Osteoblast (primary cell): Measurements from ENCODE around the gene ST3GAL6. TPM values are rescaled to one million over a fixed set of nuclear protein-coding genes. Genes with fewer than 3 reads are reported as not detected.
A peak's percentile ranks its signal among the peaks of the same experiment; 100 is the strongest.

Source experiments
- DNase-seq: peaks from one replicate; pipeline ENCODE4 v3.0.0; 2011; ENCODE audit warnings: low spot score, mixed read lengths; ENCODE audit not compliant: insufficient read length; ENCODE audit errors: missing footprints
- H2AFZ ChIP-seq: 2 replicates; pipeline ENCODE4 v1.6.0; 2011; ENCODE audit warnings: mild to moderate bottlenecking, low read length
- H3K27ac ChIP-seq: 2 replicates; pipeline ENCODE4 v1.5.1; 2011; ENCODE audit warnings: mild to moderate bottlenecking, low read depth, low read length, moderate library complexity
- H3K27me3 ChIP-seq: 2 replicates; pipeline ENCODE4 v1.6.0; 2012; ENCODE audit warnings: mild to moderate bottlenecking, control low read depth, inconsistent platforms, low read length, moderate library complexity; ENCODE audit not compliant: insufficient read depth
- H3K36me3 ChIP-seq: 2 replicates; pipeline ENCODE4 v1.5.1; 2011; ENCODE audit warnings: mild to moderate bottlenecking, low read length, control low read depth, moderate library complexity; ENCODE audit not compliant: insufficient read depth
- H3K4me1 ChIP-seq: 2 replicates; pipeline ENCODE4 v1.5.1; 2011; ENCODE audit warnings: mild to moderate bottlenecking, low read length, control low read depth, moderate library complexity; ENCODE audit not compliant: insufficient read depth
- H3K4me2 ChIP-seq: 2 replicates; pipeline ENCODE4 v1.6.0; 2011; ENCODE audit warnings: mild to moderate bottlenecking, low read length; ENCODE audit not compliant: insufficient read depth
- H3K4me3 ChIP-seq: fragments of 200-600 bp; sonication (generic); 3 replicates; pipeline ENCODE4 v1.5.1; 2012; ENCODE audit warnings: mild to moderate bottlenecking, low read length, inconsistent platforms; ENCODE audit not compliant: insufficient read depth
- H3K79me2 ChIP-seq: 2 replicates; pipeline ENCODE4 v1.6.0; 2012; ENCODE audit warnings: mild to moderate bottlenecking, low read length, control low read depth, inconsistent platforms; ENCODE audit not compliant: insufficient read depth
- H3K9me3 ChIP-seq: 2 replicates; pipeline ENCODE4 v1.5.1; 2011; ENCODE audit warnings: low read depth, low read length, control low read depth
- H4K20me1 ChIP-seq: 2 replicates; pipeline ENCODE4 v1.6.0; 2012; ENCODE audit warnings: mild to moderate bottlenecking, low read length, control low read depth; ENCODE audit not compliant: insufficient read depth
- CTCF ChIP-seq: IDR thresholded peaks from 2 replicates; pipeline ENCODE4 v1.5.1; 2011; ENCODE audit warnings: mild to moderate bottlenecking, low read depth, low read length, moderate library complexity; ENCODE audit errors: extremely low read depth
- total RNA-seq: library from RNA; depleted of rRNA; stranded (reverse); fragments of >200 nt; gene quantifications from 2 replicates; pipeline ENCODE4 v1.2.3, GENCODE V29; 2012

The ST3GAL6 gene
- total RNA-seq, 1 donor: 2.2 TPM

DNA sequence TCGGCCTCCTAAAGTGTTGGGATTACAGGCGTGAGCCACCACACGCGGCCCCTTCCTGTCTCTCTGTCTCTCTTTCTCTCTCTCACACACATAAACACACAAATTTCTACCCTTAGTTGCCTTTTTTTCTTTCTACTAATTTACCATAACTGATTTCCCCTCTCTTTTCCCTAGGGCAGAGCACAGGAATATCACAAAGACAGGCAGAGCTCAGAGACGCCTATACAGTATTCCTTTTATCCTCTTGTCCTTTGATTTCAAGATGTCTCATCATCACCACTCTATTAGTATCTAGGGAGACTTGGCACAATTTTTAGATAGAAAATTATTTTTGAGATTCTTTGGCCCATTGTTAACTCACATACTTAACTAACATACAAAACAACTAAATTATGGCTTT lies 25.8 kb upstream of the ST3GAL6 start:
- Histone ChIP-seq H3K27me3 (peaks cover 25% of the 10 kb centered on the region), H3K4me3 (no peak overlapping the region), H3K9me3 (no peaks in the 10 kb centered on the region), H3K79me2 (peaks cover 36% of the 10 kb centered on the region), H4K20me1 (peaks cover 3% of the 10 kb centered on the region), H2AFZ (no peak overlapping the region), H3K27ac (no peak overlapping the region), H3K4me2 (no peak overlapping the region), H3K36me3 (no peaks in the 10 kb centered on the region), H3K4me1 (peaks cover 20% of the 10 kb centered on the region)
- no peak for DNase-seq
- TF ChIP-seq CTCF: no peak

DNA sequence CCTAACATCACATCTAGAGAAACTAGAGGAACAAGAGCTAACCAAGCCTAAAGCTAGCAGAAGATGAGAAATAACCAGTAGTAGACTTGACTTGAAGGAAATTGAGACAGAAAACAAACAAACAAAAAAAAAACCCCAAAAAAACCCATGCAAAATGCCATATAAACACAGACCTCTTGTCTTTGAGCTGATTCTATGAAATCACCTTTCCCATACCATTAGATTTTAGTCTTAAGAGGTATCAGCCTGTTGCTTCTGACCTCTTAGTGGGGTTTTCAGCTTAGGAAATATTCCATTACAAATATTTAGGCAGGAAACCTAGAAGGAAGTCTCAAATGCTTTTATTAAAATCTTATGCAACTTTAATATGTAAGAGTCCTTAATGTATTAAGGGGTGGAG lies 23.9 kb upstream of the ST3GAL6 start:
- peaks cover 7% of the 10 kb centered on the region for H3K4me1 ChIP-seq
- peaks cover 3% of the 10 kb centered on the region for H4K20me1 ChIP-seq
- no peak overlapping the region for H3K4me2 ChIP-seq
- H3K27me3 ChIP-seq: peaks cover 17% of the 10 kb centered on the region
- H3K4me3 ChIP-seq: no peak overlapping the region
- TF ChIP-seq CTCF: no peak
- H3K79me2 ChIP-seq: peaks cover 30% of the 10 kb centered on the region
- H2AFZ ChIP-seq: no peak overlapping the region
- H3K9me3 ChIP-seq: no peaks in the 10 kb centered on the region
- H3K27ac ChIP-seq: no peak overlapping the region
- no peak for DNase-seq
- no peaks in the 10 kb centered on the region for H3K36me3 ChIP-seq

GRCh38 chr3:98740324-98740723 lies 22.8 kb upstream of the ST3GAL6 start:
- H3K36me3 ChIP-seq: no peaks in the 10 kb centered on the region
- H2AFZ ChIP-seq: no peak overlapping the region
- H3K27me3 ChIP-seq: peaks cover 11% of the 10 kb centered on the region
- no peak overlapping the region for H3K4me2 ChIP-seq
- no peak overlapping the region for H3K4me3 ChIP-seq
- no peaks in the 10 kb centered on the region for H4K20me1 ChIP-seq
- H3K27ac ChIP-seq: no peak overlapping the region
- no peak for DNase-seq
- TF ChIP-seq CTCF: no peak
- H3K79me2 ChIP-seq: peaks cover 23% of the 10 kb centered on the region
- H3K4me1 ChIP-seq: peaks cover 5% of the 10 kb centered on the region
- H3K9me3 ChIP-seq: no peaks in the 10 kb centered on the region

DNA sequence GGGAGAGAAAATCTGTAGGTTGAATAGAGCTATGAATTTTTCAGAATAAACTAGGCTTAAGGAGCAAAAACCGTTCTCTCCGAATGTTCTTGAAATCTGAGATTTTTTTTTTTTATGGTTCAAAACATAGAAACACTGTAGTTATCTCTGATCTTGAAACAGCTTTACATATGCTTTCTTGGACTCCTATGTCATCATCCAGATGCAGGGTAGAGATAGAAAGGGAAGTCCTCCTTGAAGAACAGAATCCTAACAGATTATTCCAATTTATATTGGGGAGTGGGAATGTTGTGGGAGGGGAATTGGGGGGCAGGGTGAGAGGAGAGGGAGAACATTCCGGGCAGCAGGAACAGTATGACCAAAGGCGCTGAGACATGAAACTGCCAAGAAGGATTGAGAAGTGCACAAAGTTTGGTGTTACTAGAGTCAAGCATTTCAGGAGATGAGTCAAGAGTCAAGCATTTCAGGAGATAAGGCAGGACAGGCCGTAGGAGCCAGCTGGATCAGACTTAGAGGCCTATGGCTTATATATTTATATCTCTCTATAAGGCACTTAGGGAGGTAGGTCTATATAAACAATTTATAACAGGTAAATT lies 21.9 kb upstream of the ST3GAL6 start:
- DNase-seq: peak; percentile 30
- H3K4me2 ChIP-seq: peak overlapping the region; percentile 18
- no peaks in the 10 kb centered on the region for H3K4me1 ChIP-seq
- H3K36me3 ChIP-seq: no peaks in the 10 kb centered on the region
- no peak overlapping the region for H2AFZ ChIP-seq
- H3K27me3 ChIP-seq: peaks cover 8% of the 10 kb centered on the region
- H4K20me1 ChIP-seq: no peaks in the 10 kb centered on the region
- H3K27ac ChIP-seq: no peak overlapping the region
- no peak overlapping the region for H3K4me3 ChIP-seq
- TF ChIP-seq CTCF: no peak
- no peaks in the 10 kb centered on the region for H3K9me3 ChIP-seq
- peaks cover 16% of the 10 kb centered on the region for H3K79me2 ChIP-seq
